Measurements from ENCODE around the gene AHI1.

DNA sequence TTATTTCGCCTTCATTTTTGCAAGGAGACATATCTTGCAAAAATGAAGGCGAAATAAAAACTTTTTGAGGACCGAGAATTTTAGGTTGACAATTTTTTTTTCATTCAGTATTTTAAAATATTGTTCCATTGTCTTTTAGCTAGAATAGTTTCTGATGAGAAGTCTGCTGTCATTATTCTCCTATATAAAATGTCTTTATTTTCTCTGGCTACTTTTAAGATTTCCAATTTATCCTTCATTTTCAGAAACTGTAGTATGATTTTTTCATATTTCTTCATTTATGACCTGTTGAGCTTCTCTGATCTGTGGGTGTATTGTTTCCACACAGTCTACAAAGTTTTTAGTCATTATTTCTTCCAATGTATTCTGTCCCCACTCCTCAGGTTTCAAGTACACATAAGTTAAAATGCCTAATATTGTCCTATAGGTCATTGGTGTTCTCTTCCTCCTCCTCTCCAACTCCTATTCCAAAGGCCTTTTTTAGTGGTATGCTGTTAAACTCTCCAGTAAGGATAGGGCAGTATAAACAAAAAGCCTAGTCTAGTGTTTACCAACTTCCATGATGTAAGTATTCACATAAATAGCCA, 15.7 kb downstream of the AHI1 start:
- no peak for TF ChIP-seq POLR2A (IDR thresholded peaks at IDR 0.05)
- TF ChIP-seq, protein P1, sequence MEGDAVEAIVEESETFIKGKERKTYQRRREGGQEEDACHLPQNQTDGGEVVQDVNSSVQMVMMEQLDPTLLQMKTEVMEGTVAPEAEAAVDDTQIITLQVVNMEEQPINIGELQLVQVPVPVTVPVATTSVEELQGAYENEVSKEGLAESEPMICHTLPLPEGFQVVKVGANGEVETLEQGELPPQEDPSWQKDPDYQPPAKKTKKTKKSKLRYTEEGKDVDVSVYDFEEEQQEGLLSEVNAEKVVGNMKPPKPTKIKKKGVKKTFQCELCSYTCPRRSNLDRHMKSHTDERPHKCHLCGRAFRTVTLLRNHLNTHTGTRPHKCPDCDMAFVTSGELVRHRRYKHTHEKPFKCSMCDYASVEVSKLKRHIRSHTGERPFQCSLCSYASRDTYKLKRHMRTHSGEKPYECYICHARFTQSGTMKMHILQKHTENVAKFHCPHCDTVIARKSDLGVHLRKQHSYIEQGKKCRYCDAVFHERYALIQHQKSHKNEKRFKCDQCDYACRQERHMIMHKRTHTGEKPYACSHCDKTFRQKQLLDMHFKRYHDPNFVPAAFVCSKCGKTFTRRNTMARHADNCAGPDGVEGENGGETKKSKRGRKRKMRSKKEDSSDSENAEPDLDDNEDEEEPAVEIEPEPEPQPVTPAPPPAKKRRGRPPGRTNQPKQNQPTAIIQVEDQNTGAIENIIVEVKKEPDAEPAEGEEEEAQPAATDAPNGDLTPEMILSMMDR (IDR thresholded peaks at IDR 0.05), result no peak

Measured in ovary (tissue), 3 donors.